HUES48 (cell line): ENCODE data around the gene A4GALT.

Experiments used
- H3K27ac ChIP-seq: one replicate; pipeline ENCODE4 v1.7.0; 2013; ENCODE audit warnings: low read depth, low read length, inconsistent platforms
- H3K27me3 ChIP-seq: 2 replicates; pipeline ENCODE4 v1.6.1; 2013; ENCODE audit warnings: mild to moderate bottlenecking, low read length; ENCODE audit not compliant: control insufficient read depth, insufficient read depth
- H3K36me3 ChIP-seq: 2 replicates; pipeline ENCODE4 v1.6.1; 2013; ENCODE audit warnings: low read length; ENCODE audit not compliant: control insufficient read depth, insufficient read depth
- H3K4me1 ChIP-seq: 2 replicates; pipeline ENCODE4 v1.6.1; 2013; ENCODE audit warnings: mild to moderate bottlenecking, low read length; ENCODE audit not compliant: control insufficient read depth, insufficient read depth
- H3K4me3 ChIP-seq: 2 replicates; pipeline ENCODE4 v1.5.1; 2013; ENCODE audit warnings: mild to moderate bottlenecking, low read depth, low read length
- H3K9ac ChIP-seq: 2 replicates; pipeline ENCODE4 v1.6.1; 2013; ENCODE audit warnings: mild to moderate bottlenecking, low read depth, low read length, moderate library complexity
- H3K9me3 ChIP-seq: 2 replicates; pipeline ENCODE4 v1.6.1; 2013; ENCODE audit warnings: low read length; ENCODE audit not compliant: control insufficient read depth, insufficient read depth

Gene A4GALT

DNA sequence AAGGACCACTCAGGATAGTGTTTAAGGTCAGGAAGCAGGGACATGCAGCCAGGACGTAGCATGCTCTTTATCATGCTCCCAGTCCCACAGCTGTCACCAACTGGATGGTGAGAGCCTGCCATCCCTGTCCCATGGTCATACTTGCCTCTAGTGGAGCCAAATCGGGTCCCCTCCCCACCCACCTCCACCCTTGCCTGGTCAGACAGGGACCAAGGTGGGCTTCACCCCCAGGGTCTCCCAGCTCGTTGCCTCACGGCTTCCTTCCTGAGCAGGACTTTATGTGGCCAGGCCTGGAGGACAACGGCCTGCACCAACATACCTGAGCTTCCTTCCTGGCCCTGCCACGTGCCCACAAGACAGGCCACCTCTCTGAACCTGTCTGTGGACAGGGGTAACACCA is 19.8 kb downstream of the A4GALT start:
- H3K36me3 ChIP-seq, result no peaks in the 10 kb centered on the region
- H3K4me3 ChIP-seq, result no peak overlapping the region
- peaks cover 14% of the 10 kb centered on the region for H3K4me1 ChIP-seq
- H3K27me3 ChIP-seq, result no peaks in the 10 kb centered on the region
- H3K9ac ChIP-seq, result no peak overlapping the region
- H3K9me3 ChIP-seq, result no peaks in the 10 kb centered on the region
- H3K27ac ChIP-seq, result no peak overlapping the region

DNA sequence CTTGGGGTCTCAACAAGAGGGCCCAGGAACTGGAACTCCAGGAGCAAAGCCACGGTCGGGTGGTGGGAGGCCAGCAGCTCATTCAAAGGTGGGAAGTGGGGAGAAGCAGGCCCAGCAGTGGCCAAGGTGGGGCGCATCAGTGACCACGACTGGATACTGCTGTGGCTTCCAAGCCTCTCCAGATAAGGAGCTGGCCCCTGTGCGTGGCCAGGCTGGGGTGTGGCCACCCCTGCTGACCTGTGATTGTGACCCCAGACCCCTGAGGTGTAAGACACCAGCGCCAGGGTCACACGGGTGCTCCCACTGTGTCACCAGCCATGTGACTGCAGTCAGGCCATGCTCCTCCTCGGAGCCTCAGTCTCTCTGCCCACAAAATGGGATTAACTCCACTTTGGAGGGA is 20.3 kb downstream of the A4GALT start:
- no peaks in the 10 kb centered on the region for H3K9me3 ChIP-seq
- no peaks in the 10 kb centered on the region for H3K36me3 ChIP-seq
- peaks cover 14% of the 10 kb centered on the region for H3K4me1 ChIP-seq
- no peak overlapping the region for H3K4me3 ChIP-seq
- H3K27me3 ChIP-seq, result no peaks in the 10 kb centered on the region
- H3K9ac ChIP-seq, result no peak overlapping the region
- H3K27ac ChIP-seq, result no peak overlapping the region

DNA sequence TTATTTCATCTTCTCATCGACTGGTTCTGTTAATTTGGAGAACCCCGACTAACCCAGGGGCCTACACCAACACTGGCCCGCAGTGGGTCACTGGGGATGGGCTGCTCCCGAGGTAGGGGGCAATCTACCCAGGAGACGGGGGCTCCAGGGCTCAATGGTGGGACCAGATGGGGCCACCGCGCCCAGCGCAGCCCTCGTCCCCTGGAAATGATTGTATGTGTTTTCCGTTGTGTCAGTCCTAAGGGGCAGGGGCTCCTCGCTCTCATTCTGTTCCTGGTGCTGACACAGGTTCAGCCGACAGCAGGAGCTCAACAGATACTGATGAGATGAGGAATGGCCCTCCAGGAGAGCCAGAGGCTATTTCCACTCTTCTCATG is 20.7 kb downstream of the A4GALT start:
- H3K9me3 ChIP-seq, result no peaks in the 10 kb centered on the region
- no peak overlapping the region for H3K27ac ChIP-seq
- peaks cover 14% of the 10 kb centered on the region for H3K4me1 ChIP-seq
- H3K36me3 ChIP-seq, result no peaks in the 10 kb centered on the region
- no peak overlapping the region for H3K4me3 ChIP-seq
- no peak overlapping the region for H3K9ac ChIP-seq
- H3K27me3 ChIP-seq, result no peaks in the 10 kb centered on the region

- Histone ChIP-seq H3K9me3 (no peaks in the 10 kb centered on the region), H3K4me3 (no peak overlapping the region), H3K27ac (no peak overlapping the region), H3K4me1 (peaks cover 14% of the 10 kb centered on the region), H3K27me3 (no peaks in the 10 kb centered on the region), H3K9ac (no peak overlapping the region), H3K36me3 (no peaks in the 10 kb centered on the region)
These were observed 21.2 kb downstream of the A4GALT start for GRCh38 chr22:42699281-42699975.

DNA sequence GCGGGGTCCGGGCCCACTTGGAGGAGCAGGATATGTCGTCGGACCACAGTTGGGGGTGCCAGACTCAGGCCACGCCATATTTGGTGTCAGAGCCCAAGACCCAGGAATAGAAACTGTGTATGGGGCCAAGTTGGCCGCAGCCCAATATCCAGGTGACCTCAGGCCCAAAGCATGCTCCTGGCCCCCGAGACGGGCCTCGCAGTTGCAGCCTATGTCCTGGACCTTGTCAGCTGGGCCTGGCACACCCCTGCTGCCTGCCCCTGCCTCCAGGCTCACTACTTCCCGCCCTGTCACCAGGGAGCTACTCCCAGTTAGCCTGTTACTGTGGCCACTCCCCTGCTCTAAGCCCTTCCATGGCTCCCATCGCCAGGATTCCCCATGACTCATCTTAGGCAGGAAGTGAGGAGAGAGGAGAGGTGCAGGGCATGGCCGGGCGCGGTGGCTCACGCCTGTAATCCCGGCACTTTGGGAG is 23.1 kb downstream of the A4GALT start:
- H3K9me3 ChIP-seq, result no peaks in the 10 kb centered on the region
- H3K27me3 ChIP-seq, result no peaks in the 10 kb centered on the region
- peaks cover 14% of the 10 kb centered on the region for H3K4me1 ChIP-seq
- no peak overlapping the region for H3K27ac ChIP-seq
- 0 out of 2 replicates have a peak, but pooled peaks cover 4% of the 10 kb centered on the region for H3K36me3 ChIP-seq
- H3K9ac ChIP-seq, result no peak overlapping the region
- H3K4me3 ChIP-seq, result no peak overlapping the region

- peaks cover 14% of the 10 kb centered on the region for H3K4me1 ChIP-seq
- no peaks in the 10 kb centered on the region for H3K27me3 ChIP-seq
- no peak overlapping the region for H3K4me3 ChIP-seq
- H3K27ac ChIP-seq, result no peak overlapping the region
- 0 out of 2 replicates have a peak, but pooled peaks cover 4% of the 10 kb centered on the region for H3K36me3 ChIP-seq
- no peaks in the 10 kb centered on the region for H3K9me3 ChIP-seq
- no peak overlapping the region for H3K9ac ChIP-seq
These were observed 24.2 kb downstream of the A4GALT start for GRCh38 chr22:42696331-42696967.

DNA sequence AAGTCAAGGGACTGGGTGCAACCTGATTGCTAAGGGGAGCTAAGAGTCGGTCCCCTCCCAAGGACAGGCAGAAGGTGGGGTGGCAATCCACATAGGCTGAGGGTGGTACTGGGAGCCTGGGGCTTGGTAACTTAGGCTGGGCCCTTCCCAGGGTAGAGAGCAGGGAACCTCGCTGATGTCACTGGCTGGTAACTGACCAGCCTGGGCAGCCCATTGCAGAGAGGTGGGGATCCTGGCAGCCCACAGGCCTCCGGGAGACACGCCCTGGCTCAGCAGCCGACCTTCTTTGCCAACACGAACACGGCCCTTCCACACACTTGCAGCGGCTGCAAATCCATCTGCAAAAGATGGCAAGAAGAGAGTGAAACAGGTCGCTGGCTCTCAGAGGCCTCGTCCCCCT is 25.4 kb downstream of the A4GALT start:
- Histone ChIP-seq H3K27me3 (no peaks in the 10 kb centered on the region), H3K27ac (no peak overlapping the region), H3K4me1 (peaks cover 14% of the 10 kb centered on the region), H3K36me3 (0 out of 2 replicates have a peak, but pooled peaks cover 4% of the 10 kb centered on the region), H3K9me3 (no peaks in the 10 kb centered on the region), H3K4me3 (no peak overlapping the region), H3K9ac (no peak overlapping the region)

DNA sequence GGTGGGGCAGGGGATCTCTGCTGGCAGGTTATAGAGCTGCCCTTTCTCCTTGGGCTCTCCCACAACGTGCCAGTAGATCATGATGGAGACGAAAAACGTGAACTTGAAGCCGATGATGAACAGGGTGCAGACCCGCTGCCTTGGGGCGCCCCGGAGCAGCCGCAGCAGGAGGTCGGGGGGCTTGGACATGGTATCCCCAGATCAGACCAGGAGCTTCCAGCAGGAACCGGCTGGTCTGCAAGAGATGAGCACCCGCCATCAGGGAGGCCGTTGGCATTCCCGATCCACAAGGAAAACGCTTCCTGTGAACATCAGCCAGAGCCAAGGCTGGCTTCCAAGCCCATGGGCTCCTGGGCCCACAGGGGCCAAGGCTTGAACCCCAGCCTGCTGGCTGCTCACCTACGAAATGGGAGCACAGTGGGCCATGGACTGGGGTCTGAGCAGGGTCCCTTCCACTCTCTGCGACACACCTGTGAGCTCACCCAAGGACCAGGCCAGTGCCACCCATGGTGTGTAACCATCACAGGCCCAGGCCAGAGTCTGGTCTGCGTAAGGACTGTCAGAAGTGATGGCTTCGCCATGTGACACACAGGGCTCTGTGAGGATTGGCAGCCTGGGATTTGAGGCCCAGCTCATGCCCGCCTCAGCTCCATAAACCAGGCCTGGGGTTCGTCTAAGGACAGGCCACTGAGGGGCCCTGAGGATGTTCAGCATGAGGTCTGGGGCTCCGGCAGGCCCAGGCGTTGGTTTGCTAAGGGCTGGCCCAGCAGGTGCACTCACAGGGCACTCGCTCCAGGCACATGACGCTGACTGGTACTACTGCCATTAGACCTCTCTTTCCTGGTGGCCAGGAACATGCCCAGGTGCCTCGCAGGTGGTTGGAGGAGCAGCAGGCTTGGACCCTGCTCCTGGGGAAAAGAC is 26.6 kb downstream of the A4GALT start:
- peaks cover 8% of the 10 kb centered on the region for H3K4me1 ChIP-seq
- H3K9me3 ChIP-seq, result no peaks in the 10 kb centered on the region
- H3K9ac ChIP-seq, result no peak overlapping the region
- H3K36me3 ChIP-seq, result 0 out of 2 replicates have a peak, but pooled peaks cover 4% of the 10 kb centered on the region
- H3K27me3 ChIP-seq, result no peaks in the 10 kb centered on the region
- H3K27ac ChIP-seq, result no peak overlapping the region
- no peak overlapping the region for H3K4me3 ChIP-seq

GRCh38 chr22:42693055-42693762 is 27.5 kb downstream of the A4GALT start:
- Histone ChIP-seq H3K27me3 (no peaks in the 10 kb centered on the region), H3K4me3 (no peak overlapping the region), H3K36me3 (0 out of 2 replicates have a peak, but pooled peaks cover 4% of the 10 kb centered on the region), H3K9me3 (no peaks in the 10 kb centered on the region), H3K4me1 (peaks cover 7% of the 10 kb centered on the region), H3K27ac (no peak overlapping the region), H3K9ac (no peak overlapping the region)

DNA sequence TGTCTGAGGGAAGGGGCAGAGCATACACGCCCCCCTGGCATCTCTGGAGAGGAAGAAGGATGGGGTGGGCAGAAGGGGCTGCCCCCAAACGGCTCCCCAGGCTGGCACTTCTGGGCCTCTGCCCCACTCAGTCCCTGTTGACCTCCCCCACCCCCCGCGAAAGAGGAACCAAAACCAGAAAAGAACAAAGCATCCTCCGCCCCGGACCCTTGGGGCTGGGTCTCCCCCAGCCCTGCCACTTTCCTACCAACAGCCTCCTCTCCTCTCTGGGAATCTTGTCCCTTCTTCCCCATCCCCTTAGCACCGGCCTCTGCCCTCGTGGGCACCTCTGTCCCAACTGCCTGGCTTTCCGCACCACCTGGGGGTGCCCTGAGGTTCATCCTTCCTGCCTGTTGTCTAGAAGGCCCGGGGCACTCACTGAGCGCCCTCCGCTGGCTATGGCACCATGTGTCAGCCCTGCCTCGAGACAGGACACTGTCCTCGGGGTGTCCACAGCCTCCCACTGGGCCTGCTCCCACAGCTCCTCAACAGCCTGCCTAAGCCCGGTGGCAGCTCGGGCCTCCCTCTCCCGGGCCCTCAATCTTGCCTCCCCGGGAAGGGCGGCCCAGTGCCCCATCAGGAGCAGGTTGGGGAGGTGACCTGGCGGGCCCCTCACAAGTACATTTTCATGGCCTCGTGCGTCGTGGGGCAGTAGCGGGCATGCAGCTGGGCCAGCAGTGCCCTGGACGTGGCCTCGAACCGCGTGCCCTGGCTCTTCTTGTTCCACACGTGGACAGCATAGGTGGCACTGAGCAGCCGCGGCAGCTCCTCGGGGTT is 28.2 kb downstream of the A4GALT start:
- Histone ChIP-seq H3K27ac (no peak overlapping the region), H3K27me3 (no peaks in the 10 kb centered on the region), H3K9me3 (no peaks in the 10 kb centered on the region), H3K9ac (no peak overlapping the region), H3K36me3 (0 out of 2 replicates have a peak, but pooled peaks cover 4% of the 10 kb centered on the region), H3K4me1 (peaks cover 5% of the 10 kb centered on the region; the same call in 1 of the 2 replicates), H3K4me3 (no peak overlapping the region)
